ENCODE data around the gene TMEM116. TPM values are rescaled to one million over a fixed set of nuclear protein-coding genes. Genes with fewer than 3 reads are reported as not detected.

TMEM116 gene
- total and polyA plus RNA-seq, 2 of the 4 experiments (the other 2 are of a cell fraction) = 5.5 to 8.4 TPM

GRCh38 chr12:111980598-111980997 lies 32.4 kb downstream of the TMEM116 start:
- no peaks in the 10 kb centered on the region for H3K79me1 ChIP-seq (ENCODE audit: low read depth in 1 of 2, low read length in 2 of 2)
- H3K27ac ChIP-seq (ENCODE audit: insufficient read depth, low read length) = no peak overlapping the region
- intact Hi-C loops (cut with micrococcal nuclease) (no loop called here), in situ Hi-C loops (cut with MboI; ENCODE audit: low sequenced_read_pairs) (no loop called here), dilution Hi-C loops (cut with HindIII; ENCODE audit: low sequenced_read_pairs, unreplicated experiment) (no loop called here)
- H2BK5ac ChIP-seq (ENCODE audit: low read depth, low read length, poor library complexity, severe bottlenecking) = no peak overlapping the region
- H3K9me1 ChIP-seq (ENCODE audit: insufficient read depth, low read length) = no peaks in the 10 kb centered on the region
- no peak overlapping the region for H3K23ac ChIP-seq (ENCODE audit: low read depth, low read length)
- H2AK9ac ChIP-seq (replicated peaks; ENCODE audit: low read depth, low read length, poor library complexity) = no peak overlapping the region
- no peak overlapping the region for H2BK120ac ChIP-seq (ENCODE audit: low read depth, low read length)
- no TSS peak for BruUV-seq (replicated peaks)
- CTCF ChIA-PET = interaction anchor here (0.7 kb wide), 1 partner anchor 32 kb away, joined by 3 read pairs; the partner anchor contains the start of gene TMEM116
- H4K8ac ChIP-seq (ENCODE audit: low read depth in 2 of 2, low read length in 2 of 2) = no peak overlapping the region
- H3K36me3 ChIP-seq (ENCODE audit: control insufficient read depth, insufficient read depth, low read length) = no peaks in the 10 kb centered on the region
- no peak overlapping the region for H3K9ac ChIP-seq (ENCODE audit: low read depth, low read length)
- DNase-seq (no peak), ATAC-seq (ENCODE audit: low read depth) (no peak)
- H2BK20ac ChIP-seq (ENCODE audit: low read depth, low read length) = no peak overlapping the region
- H4K91ac ChIP-seq (ENCODE audit: insufficient read depth, low read depth, low read length) = no peak overlapping the region
- no peak overlapping the region for H3K56ac ChIP-seq (ENCODE audit: extremely low read depth, insufficient read depth, low read length)
- no CpG with 5 or more reads among the region's 5 CpGs for WGBS, 2 experiments (ENCODE audit: extremely low coverage in 2 of 2, insufficient read length in 1 of 2)
- H2BK15ac ChIP-seq (ENCODE audit: low read depth, low read length) = no peak overlapping the region
- H3K4me2 ChIP-seq (ENCODE audit: low read depth, low read length) = no peak overlapping the region
- H3K14ac ChIP-seq (replicated peaks; ENCODE audit: low read depth, low read length) = no peak overlapping the region
- no peak overlapping the region for H3K4me3 ChIP-seq (ENCODE audit: insufficient read depth, low read depth, low read length)
- H3K18ac ChIP-seq (ENCODE audit: low read depth, low read length) = no peak overlapping the region
- H3K27me3 ChIP-seq (ENCODE audit: control insufficient read depth, insufficient read depth, low read length) = no peaks in the 10 kb centered on the region
- no peaks in the 10 kb centered on the region for H4K20me1 ChIP-seq (ENCODE audit: insufficient read depth, low read length)
- TF ChIP-seq BHLHE40 (IDR thresholded peaks at IDR 0.05; ENCODE audit: low read depth, low read length) (no peak), RFX5 (IDR thresholded peaks at IDR 0.05; ENCODE audit: low read depth, low read length) (no peak), CEBPB (IDR thresholded peaks at IDR 0.05; ENCODE audit: low read depth, low read length) (no peak), MXI1 (IDR thresholded peaks at IDR 0.05; ENCODE audit: borderline replicate concordance, low read depth, low read length) (no peak), RCOR1 (IDR thresholded peaks at IDR 0.05; ENCODE audit: insufficient replicate concordance, low read length) (no peak), FOS (IDR thresholded peaks at IDR 0.05; ENCODE audit: low read depth, low read length) (no peak), CTCF (conservative IDR thresholded peaks at IDR 0.05; ENCODE audit: low read depth, low read length) (no peak), CHD1 (IDR thresholded peaks at IDR 0.05; ENCODE audit: low read depth, low read length) (no peak), POLR2A (IDR thresholded peaks at IDR 0.05; ENCODE audit: low read depth, low read length) (no peak), MAZ (IDR thresholded peaks at IDR 0.05; ENCODE audit: borderline replicate concordance, low read depth, low read length) (no peak), ELK1 (IDR thresholded peaks at IDR 0.05; ENCODE audit: borderline replicate concordance, low read depth, low read length) (no peak), NFE2L2 (IDR thresholded peaks at IDR 0.05; ENCODE audit: low read depth, low read length) (no peak), RAD21 (IDR thresholded peaks at IDR 0.05; ENCODE audit: low read length) (no peak), SMC3 (IDR thresholded peaks at IDR 0.05; ENCODE audit: low read depth, low read length) (no peak), USF2 (IDR thresholded peaks at IDR 0.05; ENCODE audit: low read depth, low read length) (no peak), MAFK (IDR thresholded peaks at IDR 0.05; ENCODE audit: low read depth, low read length) (no peak)
- H2AK5ac ChIP-seq (ENCODE audit: low read depth, low read length) = no peak overlapping the region
- H4K5ac ChIP-seq (ENCODE audit: low read depth, low read length) = no peak overlapping the region
- H3K4ac ChIP-seq (ENCODE audit: low read depth, low read length) = no peak overlapping the region
- H3K9me3 ChIP-seq (ENCODE audit: control insufficient read depth, insufficient read depth, low read length) = no peaks in the 10 kb centered on the region
- no peak overlapping the region for H2AFZ ChIP-seq (replicated peaks; ENCODE audit: low read length, poor library complexity)
- peaks cover 2% of the 10 kb centered on the region; the same call in 1 of the 2 replicates for H3K4me1 ChIP-seq (ENCODE audit: control insufficient read depth, insufficient read depth, low read length)
- POLR2A ChIA-PET (ENCODE audit: unreplicated experiment) = no interaction called here
